ENCODE results near the gene MUL1.

GRCh38 chr1:20530306-20530705 is 22.4 kb upstream of the MUL1 start:
- TF ChIP-seq POLR2AphosphoS5 (IDR thresholded peaks at IDR 0.05; ENCODE audit: insufficient read depth in 1 of 2, low read depth in 1 of 2) = no peak
- no peak for TF ChIP-seq CTCF (IDR thresholded peaks at IDR 0.05)
- TF ChIP-seq POLR2A (IDR thresholded peaks at IDR 0.05) = no peak
